HG03432 (cell line): ENCODE measurements around the gene PPP1R9B.

Source experiments
- ATAC-seq: cut with Tn5 transposase; IDR thresholded peaks from one replicate; pipeline ENCODE4 v1.9.1; 2021; ENCODE audit warnings: mild to moderate bottlenecking, moderate library complexity; ENCODE audit not compliant: unreplicated experiment

The PPP1R9B gene

DNA sequence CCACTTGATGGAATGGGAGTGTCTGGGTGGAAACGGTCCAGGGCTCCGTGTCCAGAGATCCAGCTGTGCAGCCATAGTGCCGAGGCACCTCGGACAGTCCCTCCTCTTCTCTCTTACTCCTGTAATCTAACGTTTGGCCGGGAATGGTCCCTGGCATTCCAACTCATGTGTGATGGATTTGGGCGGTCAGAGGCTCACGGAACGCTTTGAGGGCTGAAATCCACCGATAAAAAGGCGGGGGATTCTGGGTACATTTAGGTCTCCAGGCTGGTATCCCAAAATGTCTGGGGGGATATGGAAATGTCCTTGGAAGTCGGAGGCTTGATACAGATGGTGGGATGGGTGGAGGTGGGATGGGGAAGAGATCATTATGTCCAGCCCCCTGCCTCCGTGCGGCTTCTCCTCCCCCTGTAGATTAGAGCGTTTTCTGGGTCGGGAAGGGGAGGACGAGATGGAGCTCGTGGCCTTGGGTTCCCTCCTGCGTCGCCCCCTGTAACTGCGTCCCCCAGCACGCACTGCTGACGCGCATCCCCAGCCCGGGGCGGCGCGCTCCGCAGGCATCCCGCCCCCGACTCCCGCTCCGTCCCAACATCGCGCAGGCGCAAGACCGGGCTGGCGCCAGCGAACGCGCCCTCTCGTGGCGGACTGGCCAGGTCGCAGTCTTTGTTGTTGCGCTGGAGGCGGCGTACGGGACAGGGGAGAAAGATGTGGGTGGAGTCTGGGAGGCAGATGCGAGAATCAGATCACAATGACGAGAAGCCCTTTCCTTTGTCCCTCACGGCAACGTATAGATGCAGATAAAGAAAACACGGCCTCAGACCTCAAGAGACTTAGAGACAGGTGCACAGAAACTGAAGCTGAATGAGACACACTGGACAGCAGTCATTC is 10.8 kb upstream of the PPP1R9B start:
- ATAC-seq = peak; percentile 84

DNA sequence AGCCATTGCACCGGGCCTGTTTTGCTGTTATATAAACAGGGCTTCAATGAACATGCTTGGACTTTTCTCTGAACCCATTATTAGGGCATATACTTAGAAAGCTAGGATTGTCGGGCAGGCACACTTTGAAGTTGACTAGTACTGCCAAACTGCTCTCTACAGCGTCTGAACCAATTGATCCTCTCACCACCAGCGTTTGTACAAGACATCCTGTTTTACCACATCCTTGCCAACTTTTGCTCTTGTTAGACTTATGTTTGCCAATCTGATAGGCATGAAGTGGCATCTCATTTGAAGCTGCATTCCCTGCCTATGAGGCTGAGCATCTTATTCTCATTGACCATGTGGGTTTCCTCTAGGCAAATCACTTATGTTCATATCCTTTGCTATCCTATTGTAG is 7.4 kb upstream of the PPP1R9B start:
- ATAC-seq = no peak

- no peak for ATAC-seq
Measured at GRCh38 chr17:50155115-50155819, 4.8 kb upstream of the PPP1R9B start.

DNA sequence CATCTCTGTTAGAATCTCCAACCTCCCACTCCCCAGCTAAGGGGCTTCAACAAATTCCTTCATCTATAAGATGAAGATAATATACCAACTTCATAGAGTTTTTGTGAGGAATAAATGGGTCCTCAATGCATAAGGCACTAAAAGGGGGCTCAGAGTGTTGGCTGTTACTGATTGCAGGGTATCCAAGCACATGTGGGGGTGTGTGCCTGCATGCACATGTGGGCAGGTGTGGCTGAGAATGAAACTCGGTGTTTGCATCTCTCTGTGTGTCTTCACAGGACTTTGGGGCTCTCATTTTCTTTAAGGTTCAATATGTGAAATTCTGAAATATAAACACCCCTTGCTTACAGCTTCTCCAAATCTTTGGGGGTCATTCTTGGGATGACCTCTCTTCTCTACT is 4.1 kb upstream of the PPP1R9B start:
- peak; percentile 30 for ATAC-seq

DNA sequence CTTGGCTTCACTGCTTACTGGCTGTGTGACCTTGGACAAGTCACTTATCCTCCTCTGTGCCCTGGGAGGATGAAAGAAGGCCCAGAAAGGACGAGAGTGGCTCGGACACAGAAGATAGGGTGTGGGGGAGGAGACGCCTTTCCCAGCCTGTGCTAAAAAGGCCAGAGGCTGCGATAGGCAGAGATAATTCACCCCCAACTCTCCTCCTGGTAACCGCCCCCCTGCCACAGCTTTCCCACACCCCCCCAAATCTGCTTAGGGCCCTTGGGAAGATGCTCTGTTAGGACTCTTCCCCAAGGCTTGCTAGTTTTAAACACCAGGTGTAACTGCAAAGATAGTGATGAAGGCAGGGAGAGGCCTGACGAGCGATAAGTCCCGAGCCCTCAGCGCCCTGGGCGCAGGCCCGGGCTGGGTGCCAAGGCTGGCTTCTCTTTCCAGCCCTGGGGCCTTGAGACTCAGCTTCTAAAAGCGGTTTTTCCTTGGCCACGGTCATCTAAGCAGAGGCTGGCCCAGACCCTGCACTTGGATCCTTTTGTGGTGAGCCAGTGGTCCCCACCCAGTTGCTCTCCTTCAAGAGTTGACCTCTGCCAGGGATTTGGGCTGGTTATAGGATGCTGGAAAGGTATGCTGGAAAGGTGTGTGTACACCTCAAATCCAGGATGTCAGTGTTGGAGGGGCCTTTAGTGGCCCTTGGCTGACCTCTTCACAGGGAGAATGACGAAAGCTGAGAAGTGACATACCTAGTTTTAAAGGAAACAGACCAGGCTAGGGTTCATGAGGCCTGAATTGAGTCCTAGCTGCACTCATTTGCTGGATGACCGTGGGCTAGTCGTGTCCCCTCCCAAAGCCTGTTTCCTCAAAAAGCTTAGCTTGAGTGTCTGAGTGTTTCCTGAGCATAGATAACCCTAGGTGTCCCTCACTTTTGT is 3.4 kb upstream of the PPP1R9B start:
- no peak for ATAC-seq

- ATAC-seq = no peak
Measured at GRCh38 chr17:50152736-50153135, 2.3 kb upstream of the PPP1R9B start.

GRCh38 chr17:50151937-50152547 is 1.6 kb upstream of the PPP1R9B start:
- ATAC-seq = peak; percentile 20

- peak; percentile 40 for ATAC-seq
Measured at GRCh38 chr17:50151041-50151936, 812 bp upstream of the PPP1R9B start.

DNA sequence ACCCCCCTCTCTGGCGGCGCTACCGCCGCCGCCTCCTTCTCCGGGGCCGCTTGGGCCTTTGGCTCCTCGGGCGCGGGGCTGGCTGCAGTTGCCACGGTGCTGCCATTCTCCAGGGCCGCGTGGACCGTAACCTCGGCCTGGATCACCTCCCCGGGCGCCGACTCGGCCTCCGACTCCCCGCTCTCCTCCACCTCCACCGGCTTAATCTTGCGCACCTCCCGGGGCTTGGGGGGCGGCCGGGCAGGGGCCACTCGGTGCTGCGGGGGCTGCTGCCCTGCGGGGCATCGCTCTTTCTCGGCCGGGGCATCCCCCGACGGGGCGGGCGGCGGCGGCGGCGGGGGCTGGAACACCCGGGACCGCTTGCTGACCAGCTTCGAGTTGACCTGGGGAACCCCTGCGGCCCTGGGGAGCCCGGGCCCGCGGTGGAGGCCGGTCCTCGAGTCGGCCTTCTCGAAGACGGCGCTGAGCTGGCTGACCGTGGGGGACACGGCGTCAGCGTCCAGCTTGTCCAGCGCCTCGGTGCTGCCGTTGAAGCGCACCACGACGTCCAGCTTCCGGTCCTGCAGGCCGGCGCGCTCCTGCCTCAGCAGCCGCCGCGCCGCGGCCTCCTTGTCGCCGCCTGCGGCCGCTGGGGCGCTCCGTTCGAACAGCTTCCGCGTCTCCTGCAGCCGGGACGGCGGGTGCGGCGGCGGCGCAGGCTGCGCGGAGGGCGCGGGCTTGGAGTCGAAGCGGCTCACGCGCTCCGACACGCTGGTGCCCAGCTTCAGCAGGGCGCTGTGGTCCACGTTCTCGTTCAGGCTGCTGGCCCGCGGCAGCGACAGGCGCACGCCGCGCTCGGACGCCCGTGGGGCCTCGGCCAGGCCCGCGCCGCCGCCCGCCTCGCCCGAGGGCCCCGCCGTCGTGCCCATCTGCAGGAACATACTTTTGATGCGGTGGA is 792 bp downstream of the PPP1R9B start:
- no peak for ATAC-seq

DNA sequence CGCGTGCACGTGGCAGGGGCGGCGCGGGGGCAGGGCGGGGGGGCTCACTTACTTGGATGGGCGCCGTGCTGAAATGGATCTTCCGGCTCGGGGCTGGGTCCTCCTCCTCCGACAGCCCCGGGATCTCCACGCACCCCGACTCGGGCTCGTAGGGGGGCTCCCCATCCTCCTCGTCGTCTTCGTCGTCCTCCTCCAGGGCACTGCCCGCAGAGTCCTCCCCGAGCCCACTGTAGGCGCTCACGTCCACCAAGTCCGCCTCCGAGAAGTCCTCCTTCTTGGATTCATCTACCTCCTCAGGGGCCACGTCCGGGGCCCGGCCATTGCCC is 1.4 kb downstream of the PPP1R9B start:
- ATAC-seq = no peak

DNA sequence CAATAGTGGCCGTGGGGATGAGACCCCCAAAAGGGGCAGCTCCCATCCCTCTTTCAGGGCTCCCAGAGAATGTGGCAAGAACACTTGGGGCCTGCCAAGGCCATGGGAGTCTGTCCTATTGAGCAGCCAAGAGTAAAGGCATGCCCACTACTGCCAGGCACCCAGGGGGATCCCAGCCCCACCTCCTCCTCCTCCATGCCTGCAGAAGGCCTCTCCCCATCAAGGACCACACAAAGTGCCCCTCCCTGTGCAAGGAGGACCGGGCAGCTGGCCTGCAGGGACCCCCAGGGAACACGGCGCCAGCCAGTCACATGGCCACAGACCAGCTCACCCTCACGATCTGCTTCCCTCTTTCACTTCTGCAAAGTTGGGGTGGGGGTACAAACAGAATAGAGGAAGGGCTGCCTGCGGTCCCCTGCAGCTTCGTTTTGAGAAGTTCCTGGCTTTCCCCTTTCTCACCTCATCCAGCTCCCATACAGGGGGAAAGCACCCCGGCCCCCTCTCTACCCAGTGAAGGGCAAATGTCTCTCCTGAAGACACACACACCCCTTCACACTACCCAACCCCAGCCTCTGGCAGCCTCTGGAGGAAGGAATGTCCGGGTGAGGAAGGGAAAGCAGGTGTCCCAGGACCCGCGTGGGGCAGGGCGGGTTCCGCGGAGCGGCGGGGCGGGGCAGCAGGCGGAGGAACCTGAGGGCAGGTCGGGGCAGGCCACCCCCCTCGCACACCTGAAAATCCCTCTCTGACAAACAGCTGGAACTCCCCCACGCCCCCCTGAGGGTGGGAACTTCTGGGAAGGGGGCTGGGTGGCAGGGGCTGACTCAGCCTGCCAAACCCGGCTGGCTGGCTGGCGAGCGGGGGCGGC is 2.0 kb downstream of the PPP1R9B start:
- ATAC-seq = peak; percentile 39

DNA sequence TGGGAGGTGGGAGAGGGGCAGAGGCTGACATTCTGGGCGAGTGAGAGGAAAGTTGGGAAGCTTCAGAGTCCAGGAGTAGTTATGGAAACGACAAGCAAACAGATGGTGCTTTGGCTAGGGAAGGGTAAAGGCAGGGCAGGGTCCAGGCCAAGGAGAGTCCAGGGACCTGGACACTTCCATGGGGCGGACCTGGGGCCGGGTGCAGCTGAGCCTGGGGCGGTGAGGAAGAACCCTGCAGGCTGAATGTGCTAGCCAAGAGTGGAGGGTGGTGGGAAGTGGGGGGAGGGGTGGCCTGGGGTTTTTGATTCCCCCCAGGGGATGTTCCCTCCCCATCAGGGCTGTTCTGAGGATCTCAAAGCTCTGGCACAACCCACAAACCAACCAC is 2.6 kb downstream of the PPP1R9B start:
- no peak for ATAC-seq

DNA sequence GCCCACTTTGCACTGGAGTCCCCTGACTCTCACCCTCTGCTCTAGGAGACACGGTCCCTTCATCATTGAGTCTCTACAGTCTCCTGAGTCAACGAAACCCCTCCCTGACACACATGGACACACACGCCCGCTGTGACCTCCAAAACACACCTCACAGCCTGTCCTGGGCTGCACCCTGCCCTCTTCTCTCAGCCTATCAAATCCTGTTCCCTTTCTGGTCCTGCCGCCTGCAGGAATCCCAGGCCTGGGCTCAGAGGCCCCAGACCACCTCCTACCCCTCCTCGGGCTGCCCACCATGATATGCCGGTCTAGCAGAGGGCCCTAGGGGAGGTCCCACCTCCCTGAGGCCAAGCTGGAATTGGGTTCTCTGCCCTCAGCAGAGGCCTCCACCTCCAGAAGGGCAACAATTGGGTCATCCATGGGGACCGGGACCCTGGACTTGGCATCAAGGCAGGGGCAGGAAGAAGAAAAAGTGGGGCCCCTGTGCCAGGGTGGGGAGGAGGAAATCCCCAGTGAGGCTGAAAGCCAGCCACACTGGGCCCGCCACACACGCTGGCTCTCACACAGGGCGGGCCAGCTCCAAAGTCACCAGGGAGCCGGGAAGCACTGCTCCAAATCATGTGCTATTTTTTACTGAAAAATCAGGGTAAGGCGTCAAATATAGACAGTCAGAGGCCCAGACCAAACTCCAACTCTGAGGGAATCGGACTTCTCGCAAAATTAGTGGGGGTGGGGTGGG is 3.4 kb downstream of the PPP1R9B start:
- no peak for ATAC-seq

GRCh38 chr17:50146230-50146926 is 4.1 kb downstream of the PPP1R9B start:
- ATAC-seq = no peak

DNA sequence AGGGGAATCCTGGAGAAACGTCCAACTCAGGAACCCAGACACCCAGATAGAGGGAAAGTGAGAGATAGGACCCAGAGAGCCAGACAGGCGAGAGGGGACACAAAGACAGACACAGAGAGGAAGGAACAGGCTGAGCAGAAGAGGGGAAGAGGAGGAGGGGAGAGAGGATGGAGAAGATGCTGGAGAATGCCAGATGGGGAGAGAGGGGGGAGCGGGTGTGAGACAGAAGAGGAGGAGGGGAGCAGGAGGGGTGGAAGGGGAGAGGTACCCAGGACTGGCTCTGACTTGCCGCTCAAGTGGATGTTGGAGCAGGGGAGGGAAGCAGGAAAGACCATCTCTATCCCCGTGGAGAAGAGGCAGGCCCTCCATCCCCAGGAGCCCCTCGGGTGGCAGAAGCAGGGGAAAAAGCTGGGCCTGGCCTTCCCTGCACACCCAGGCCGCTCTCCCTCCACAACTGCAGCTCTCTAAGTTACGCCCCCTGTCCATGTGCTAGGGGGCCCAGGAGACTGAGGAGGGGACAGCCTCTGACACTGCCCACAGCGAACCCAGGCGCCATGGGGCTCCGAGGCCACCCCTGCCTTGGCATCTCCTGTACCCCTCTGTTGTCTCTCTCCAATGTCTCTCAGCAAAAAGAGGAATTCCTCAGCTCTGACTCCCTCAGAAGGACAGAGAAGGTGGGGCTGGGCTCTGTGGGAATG is 4.8 kb downstream of the PPP1R9B start:
- no peak for ATAC-seq
